K562 (cell line): Measurements from ENCODE around the gene ATE1. TPM values are rescaled to one million over a fixed set of nuclear protein-coding genes. Genes with fewer than 3 reads are reported as not detected.

Experiments
- AFF1 ChIP-seq, 2 experiments: fragments of 450-650 bp; IDR thresholded peaks; 2 replicates each; pipeline ENCODE4 v1.6.1; 2018; ENCODE audit warnings: mild to moderate bottlenecking in 2 of 2, low read depth in 1 of 2; ENCODE audit not compliant: partially characterized antibody in 2 of 2
- ATF7 ChIP-seq: fragments of 450-650 bp; IDR thresholded peaks from 2 replicates; pipeline ENCODE4 v1.7.1; 2014; ENCODE audit warnings: mild to moderate bottlenecking, moderate library complexity
- DNMT1 ChIP-seq: fragments of 450-650 bp; IDR thresholded peaks from 2 replicates; pipeline ENCODE4 v1.6.1; 2016; ENCODE audit warnings: antibody characterized with exemption, mild to moderate bottlenecking
- FOXM1 ChIP-seq, 2 experiments: fragments of 450-650 bp in 1 of 2; sonication (generic) in 1 of 2; formaldehyde crosslinking in 1 of 2; IDR thresholded peaks; 2 replicates each; pipeline versions ENCODE4 v1.6.1 to v1.9.0; 2017 to 2022; ENCODE audit warnings: low read depth in 2 of 2, mild to moderate bottlenecking in 2 of 2, missing genetic modification reagents in 1 of 2, moderate library complexity in 1 of 2
- HDAC2 ChIP-seq: fragments of 450-650 bp; IDR thresholded peaks from 2 replicates; pipeline ENCODE4 v1.6.1; 2016; ENCODE audit warnings: mild to moderate bottlenecking
- MITF ChIP-seq: IDR thresholded peaks from 2 replicates; pipeline ENCODE4 v1.6.1; 2014; ENCODE audit warnings: antibody characterized with exemption
- RBM39 ChIP-seq: fragments of 200-400 bp; formaldehyde crosslinking; optimal IDR thresholded peaks from 2 replicates; pipeline ENCODE3; 2018; ENCODE audit warnings: low read depth, low read length
- SRF ChIP-seq, 2 experiments: fragments of 250-450, 450-650 bp in 1 of 2; sonication (Bioruptor Pico) in 1 of 2; sonication (generic) in 1 of 2; formaldehyde crosslinking; IDR thresholded peaks; 2 replicates each; pipeline versions ENCODE4 v1.5.0 to v1.5.1; 2020 to 2022; ENCODE audit warnings: mild to moderate bottlenecking in 1 of 2, missing genetic modification reagents in 1 of 2
- THRAP3 ChIP-seq: fragments of 450-650 bp; IDR thresholded peaks from 2 replicates; pipeline ENCODE4 v1.6.1; 2016; ENCODE audit warnings: mild to moderate bottlenecking, inconsistent platforms, borderline replicate concordance
- UBTF ChIP-seq, 2 experiments: IDR thresholded peaks; 2 replicates each; pipeline ENCODE4 v1.6.1; 2012; ENCODE audit warnings: improper control_type of control experiment in 2 of 2, low read depth in 2 of 2, low read length in 2 of 2, borderline replicate concordance in 1 of 2
- ZBTB49 ChIP-seq: sonication (generic); formaldehyde crosslinking; IDR thresholded peaks from 2 replicates; pipeline ENCODE4 v1.8.0; 2022; ENCODE audit warnings: missing genetic modification reagents, mild to moderate bottlenecking, borderline replicate concordance
- polyA plus RNA-seq, 8 experiments: library from polyadenylated mRNA; depleted of rRNA in 4 of 8; stranded (reverse) in 5 of 8; unstranded in 3 of 8; fragments of >200 nt; fragmentation: Nextera tagmentation in 2 of 8; fragmentation: Illumina TruSeq in 1 of 8; extraction: Ambion mirVana in 2 of 8; extraction: Trizol in 1 of 8; gene quantifications; 2 replicates each; pipeline versions ENCODE4 v1.2.1 to v1.2.3, GENCODE V29; 2011 to 2014; ENCODE audit warnings: inconsistent platforms in 1 of 8, missing spikeins in 1 of 8
- total RNA-seq, 7 experiments: library from RNA; depleted of rRNA in 6 of 7; stranded (reverse); fragments of >200 nt in 6 of 7; fragmentation: Illumina TruSeq in 2 of 7; extraction: Trizol in 2 of 7; gene quantifications; 2 replicates each; pipeline versions ENCODE4 v1.2.1 to v1.2.3, GENCODE V29; 2011 to 2021; ENCODE audit warnings: low replicate concordance in 1 of 7
- TF ChIP-seq, protein P1 (sequence below): fragments of 250-450 bp; sonication (Bioruptor Pico); IDR thresholded peaks from 2 replicates; pipeline ENCODE4 v1.4.0; 2020; ENCODE audit warnings: mild to moderate bottlenecking, moderate library complexity

ATE1 gene
- total and polyA plus RNA-seq, 9 of the 15 experiments (the other 6 are each of a cell fraction or from before 2014, with no cell fraction given): 3.0 to 14.2 (median 8.8) TPM

DNA sequence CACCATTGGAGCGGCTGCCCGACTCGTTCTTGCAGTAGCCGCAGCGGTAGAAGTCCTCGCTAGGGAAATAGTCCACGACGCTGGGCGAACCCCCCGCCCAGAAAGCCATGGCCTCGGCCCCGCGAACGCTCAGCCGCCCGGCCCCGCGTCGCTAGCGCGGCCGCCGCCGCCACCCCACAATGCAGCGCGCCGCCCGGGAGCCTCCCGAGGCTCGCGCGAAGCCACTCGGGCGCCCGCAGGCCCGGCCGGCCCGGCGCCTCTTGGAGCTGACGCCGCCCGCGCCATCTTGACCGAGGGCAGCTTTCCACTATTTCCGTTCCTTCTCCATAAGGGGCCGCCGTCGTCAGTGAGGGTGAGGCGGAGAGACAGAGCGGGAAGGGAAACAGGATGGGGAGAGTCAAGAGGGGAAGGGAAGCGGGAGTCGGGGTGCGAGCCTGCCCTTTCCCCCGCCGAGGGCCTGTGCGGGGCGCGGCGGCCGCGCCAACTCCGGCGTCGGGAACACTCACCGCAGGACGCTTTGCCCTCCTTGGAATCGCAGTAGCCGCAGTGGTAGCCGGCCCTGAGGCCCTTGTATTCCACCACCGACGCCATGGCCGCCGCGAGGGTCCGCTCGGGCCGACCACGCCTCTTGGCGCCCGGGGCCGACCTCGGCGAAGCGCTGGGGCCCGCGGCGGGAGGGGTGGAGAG, at the start of gene ATE1 (continued):
- TF ChIP-seq RBM39: no peak
- TF ChIP-seq THRAP3: no peak
- TF ChIP-seq, protein P1, sequence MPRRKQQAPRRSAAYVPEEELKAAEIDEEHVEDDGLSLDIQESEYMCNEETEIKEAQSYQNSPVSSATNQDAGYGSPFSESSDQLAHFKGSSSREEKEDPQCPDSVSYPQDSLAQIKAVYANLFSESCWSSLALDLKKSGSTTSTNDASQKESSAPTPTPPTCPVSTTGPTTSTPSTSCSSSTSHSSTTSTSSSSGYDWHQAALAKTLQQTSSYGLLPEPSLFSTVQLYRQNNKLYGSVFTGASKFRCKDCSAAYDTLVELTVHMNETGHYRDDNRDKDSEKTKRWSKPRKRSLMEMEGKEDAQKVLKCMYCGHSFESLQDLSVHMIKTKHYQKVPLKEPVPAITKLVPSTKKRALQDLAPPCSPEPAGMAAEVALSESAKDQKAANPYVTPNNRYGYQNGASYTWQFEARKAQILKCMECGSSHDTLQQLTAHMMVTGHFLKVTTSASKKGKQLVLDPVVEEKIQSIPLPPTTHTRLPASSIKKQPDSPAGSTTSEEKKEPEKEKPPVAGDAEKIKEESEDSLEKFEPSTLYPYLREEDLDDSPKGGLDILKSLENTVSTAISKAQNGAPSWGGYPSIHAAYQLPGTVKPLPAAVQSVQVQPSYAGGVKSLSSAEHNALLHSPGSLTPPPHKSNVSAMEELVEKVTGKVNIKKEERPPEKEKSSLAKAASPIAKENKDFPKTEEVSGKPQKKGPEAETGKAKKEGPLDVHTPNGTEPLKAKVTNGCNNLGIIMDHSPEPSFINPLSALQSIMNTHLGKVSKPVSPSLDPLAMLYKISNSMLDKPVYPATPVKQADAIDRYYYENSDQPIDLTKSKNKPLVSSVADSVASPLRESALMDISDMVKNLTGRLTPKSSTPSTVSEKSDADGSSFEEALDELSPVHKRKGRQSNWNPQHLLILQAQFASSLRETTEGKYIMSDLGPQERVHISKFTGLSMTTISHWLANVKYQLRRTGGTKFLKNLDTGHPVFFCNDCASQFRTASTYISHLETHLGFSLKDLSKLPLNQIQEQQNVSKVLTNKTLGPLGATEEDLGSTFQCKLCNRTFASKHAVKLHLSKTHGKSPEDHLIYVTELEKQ: no peak
- TF ChIP-seq ATF7: 0 out of 2 replicates have a peak, but pooled peaks have one; percentile 32
- peak; percentile 49 to 72; a peak in 1 of 4 replicates for TF ChIP-seq UBTF (IDR thresholded peaks at IDR 0.05; ENCODE audit: borderline replicate concordance in 1 of 2, low read depth in 2 of 2, low read length in 2 of 2)
- TF ChIP-seq MITF: no peak
- TF ChIP-seq AFF1 (IDR thresholded peaks at IDR 0.05; ENCODE audit: low read depth in 1 of 2, partially characterized antibody in 2 of 2): no peak
- no peak for TF ChIP-seq HDAC2
- no peak for TF ChIP-seq FOXM1 (IDR thresholded peaks at IDR 0.05; ENCODE audit: low read depth)
- no peak for TF ChIP-seq FOXM1 (CRISPR knock-in tag; IDR thresholded peaks at IDR 0.05; ENCODE audit: low read depth)
- TF ChIP-seq DNMT1: no peak
- no peak for TF ChIP-seq SRF (CRISPR knock-in tag; IDR thresholded peaks at IDR 0.05)
- TF ChIP-seq ZBTB49 (CRISPR knock-in tag): no peak
